Esophagus squamous epithelium (tissue), 5 donors: ENCODE measurements around the gene TMCC2. TPM values are rescaled to one million over a fixed set of nuclear protein-coding genes. Genes with fewer than 3 reads are reported as not detected.

Experiments used
- DNase-seq: peaks from one replicate; lab custom pipeline; 2025; lab: John Stamatoyannopoulos, UW
- H3K27ac ChIP-seq, 4 donors: fragments of 200-600 bp; sonication (generic); one replicate each; pipeline ENCODE4 v1.5.1; 2016 to 2019; ENCODE audit warnings: mild to moderate bottlenecking in 1 of 4
- H3K27me3 ChIP-seq, 4 donors: fragments of 200-600 bp; sonication (generic); 1 replicate in 3 of 4; 2 replicates in 1 of 4; pipeline versions ENCODE4 v1.5.1 to v1.6.0; 2017 to 2021; ENCODE audit warnings: antibody characterized with exemption in 1 of 4
- H3K36me3 ChIP-seq, 3 donors: fragments of 200-600 bp; sonication (generic); one replicate each; pipeline ENCODE4 v1.5.1; 2016 to 2019
- H3K4me1 ChIP-seq, 3 donors: fragments of 200-600 bp; sonication (generic); one replicate each; pipeline ENCODE4 v1.5.1; 2017 to 2019
- H3K4me3 ChIP-seq, 4 donors: fragments of 200-600 bp; sonication (generic); 1 replicate in 3 of 4; 2 replicates in 1 of 4; pipeline ENCODE4 v1.5.1; 2016 to 2019; ENCODE audit warnings: mild to moderate bottlenecking in 2 of 4, moderate library complexity in 1 of 4
- H3K9me3 ChIP-seq, 3 donors: fragments of 200-600 bp; sonication (generic); one replicate each; pipeline ENCODE4 v1.5.1; 2016 to 2019
- POLR2A ChIP-seq, 4 donors: fragments of 450-650 bp; IDR thresholded peaks; one replicate each; pipeline ENCODE4 v1.6.1; 2017; ENCODE audit warnings: antibody characterized with exemption in 4 of 4, mild to moderate bottlenecking in 4 of 4, moderate library complexity in 3 of 4
- WGBS, 2 donors: methylation state at CpG; one replicate each; pipeline ENCODE4 v1.1.5; 2018; 5-methylcytosine and 5-hydroxymethylcytosine counted together
- intact Hi-C: fragments of 100-400 bp; cut with DNase I; formaldehyde crosslinking; loops from one replicate; pipeline ENCODE4 v1.15.0; 2022
- total RNA-seq, 4 donors: library from RNA; depleted of rRNA; stranded (reverse); fragments of >200 nt; gene quantifications; one replicate each; pipeline ENCODE4 v1.1.0, GENCODE V29; 2016
- TF ChIP-seq, protein P1 (sequence below), 6 experiments: fragments of 450-650 bp in 4 of 6; fragments of 200-600 bp in 2 of 6; sonication (generic) in 2 of 6; IDR thresholded peaks; one replicate each; pipeline ENCODE4 v1.5.1; 2016 to 2019; ENCODE audit warnings: antibody characterized with exemption in 6 of 6, mild to moderate bottlenecking in 4 of 6, moderate library complexity in 4 of 6
- donor health status: DM: yes; HTN: yes; CAD: no.

Gene TMCC2
- total RNA-seq, 4 donors from 2014 or later: 0.76 to 1.9 (median 0.91) TPM

DNA sequence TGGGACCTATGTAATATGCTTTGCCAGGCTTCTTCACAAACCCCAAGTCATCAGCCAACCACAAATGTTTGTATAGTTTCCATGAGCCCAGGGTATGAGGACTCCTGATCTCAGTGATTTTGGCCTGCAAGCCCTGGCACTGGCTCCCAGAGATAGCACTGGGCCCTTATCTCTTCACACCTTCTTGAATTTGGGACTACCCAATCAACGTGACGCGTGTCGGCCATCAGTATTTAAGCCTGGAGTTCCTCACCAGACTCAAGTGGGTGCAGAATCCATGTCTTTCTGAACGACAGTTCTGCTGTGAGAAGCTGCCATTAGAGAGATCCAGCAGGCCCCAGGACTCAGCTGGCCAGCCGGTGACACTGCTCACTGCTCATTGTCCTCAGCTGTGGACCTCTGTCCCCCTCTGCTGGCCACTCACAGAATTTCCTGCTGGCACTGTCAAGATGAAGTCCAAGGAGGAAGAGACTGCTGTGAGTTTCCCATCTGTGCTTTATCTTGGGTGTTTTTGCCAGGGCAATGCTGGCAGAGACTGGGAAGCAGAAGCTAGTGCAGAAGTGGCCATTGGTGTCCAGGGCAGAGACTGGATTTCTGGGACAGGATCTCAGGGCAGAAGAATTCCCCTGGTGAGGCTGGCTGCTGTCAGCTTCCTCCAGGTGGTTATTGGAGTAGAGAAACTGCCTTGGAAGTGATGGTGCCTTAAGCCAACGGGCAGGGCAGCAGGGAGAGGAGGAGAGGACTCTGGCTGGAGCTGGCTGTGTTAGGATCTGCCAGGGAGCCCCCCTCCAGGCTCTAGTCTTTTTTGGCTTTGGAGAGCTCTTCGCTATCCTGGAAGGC lies 28.4 kb downstream of the TMCC2 start:
- Histone ChIP-seq H3K4me1 (peaks cover 0 to 34% (median 16%) of the 10 kb centered on the region in 3 donors), H3K9me3 (no peaks in the 10 kb centered on the region), H3K27me3 (no peaks in the 10 kb centered on the region), H3K27ac (no peak overlapping the region), H3K36me3 (no peaks in the 10 kb centered on the region), H3K4me3 (no peak overlapping the region)
- intact Hi-C loops: no loop called here
- peak; percentile 38 for DNase-seq
- TF ChIP-seq POLR2A (IDR thresholded peaks at IDR 0.05): no peak
- TF ChIP-seq, protein P1, sequence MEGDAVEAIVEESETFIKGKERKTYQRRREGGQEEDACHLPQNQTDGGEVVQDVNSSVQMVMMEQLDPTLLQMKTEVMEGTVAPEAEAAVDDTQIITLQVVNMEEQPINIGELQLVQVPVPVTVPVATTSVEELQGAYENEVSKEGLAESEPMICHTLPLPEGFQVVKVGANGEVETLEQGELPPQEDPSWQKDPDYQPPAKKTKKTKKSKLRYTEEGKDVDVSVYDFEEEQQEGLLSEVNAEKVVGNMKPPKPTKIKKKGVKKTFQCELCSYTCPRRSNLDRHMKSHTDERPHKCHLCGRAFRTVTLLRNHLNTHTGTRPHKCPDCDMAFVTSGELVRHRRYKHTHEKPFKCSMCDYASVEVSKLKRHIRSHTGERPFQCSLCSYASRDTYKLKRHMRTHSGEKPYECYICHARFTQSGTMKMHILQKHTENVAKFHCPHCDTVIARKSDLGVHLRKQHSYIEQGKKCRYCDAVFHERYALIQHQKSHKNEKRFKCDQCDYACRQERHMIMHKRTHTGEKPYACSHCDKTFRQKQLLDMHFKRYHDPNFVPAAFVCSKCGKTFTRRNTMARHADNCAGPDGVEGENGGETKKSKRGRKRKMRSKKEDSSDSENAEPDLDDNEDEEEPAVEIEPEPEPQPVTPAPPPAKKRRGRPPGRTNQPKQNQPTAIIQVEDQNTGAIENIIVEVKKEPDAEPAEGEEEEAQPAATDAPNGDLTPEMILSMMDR (IDR thresholded peaks at IDR 0.05): peak; percentile 86 to 98 (median 96)
- WGBS, 2 donors: 46 to 52% methylated on average over 5 to 7 of the region's 8 CpGs

DNA sequence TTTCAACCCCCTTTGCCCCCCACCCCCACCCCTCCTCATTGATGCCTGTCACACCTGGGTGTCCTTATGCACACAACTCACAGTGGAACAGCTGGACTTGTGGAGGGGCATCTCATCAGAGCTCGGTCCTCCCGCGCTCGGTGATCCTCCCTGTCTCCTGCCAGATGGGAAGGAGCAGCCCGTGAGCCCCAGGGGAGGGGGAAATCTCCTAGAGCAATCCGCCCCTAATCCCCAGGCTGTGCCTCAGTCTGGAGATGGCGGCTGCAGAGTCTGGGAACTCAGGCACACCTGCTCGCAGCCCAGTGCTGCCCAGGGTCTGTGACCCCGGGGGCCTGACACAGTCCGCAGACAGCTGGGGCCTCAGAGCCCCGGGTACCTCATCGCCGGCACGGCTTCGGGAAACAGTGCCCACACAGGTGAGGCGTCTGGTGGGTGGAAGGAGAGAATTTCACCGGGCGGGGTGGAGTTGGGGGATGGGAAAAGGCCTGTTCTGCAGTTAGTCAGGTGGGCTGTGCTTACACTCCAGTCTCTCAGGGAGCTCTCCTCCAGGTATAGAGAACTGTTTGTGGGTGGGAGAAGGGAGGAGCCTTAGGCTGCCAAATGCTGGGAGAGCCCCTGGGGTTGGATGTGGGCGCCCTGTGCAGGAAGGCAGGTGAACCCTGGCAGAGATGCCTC lies 29.3 kb downstream of the TMCC2 start:
- Histone ChIP-seq H3K4me3 (no peak overlapping the region), H3K4me1 (peaks cover 0 to 38% (median 16%) of the 10 kb centered on the region in 3 donors), H3K9me3 (no peaks in the 10 kb centered on the region), H3K27me3 (no peaks in the 10 kb centered on the region), H3K36me3 (no peaks in the 10 kb centered on the region), H3K27ac (no peak overlapping the region)
- DNase-seq: no peak
- 87 to 100% methylated on average over 2 to 3 of the region's 19 CpGs for WGBS, 2 donors
- TF ChIP-seq, protein P1 (IDR thresholded peaks at IDR 0.05): no peak
- TF ChIP-seq POLR2A (IDR thresholded peaks at IDR 0.05): no peak
- intact Hi-C loops: no loop called here

DNA sequence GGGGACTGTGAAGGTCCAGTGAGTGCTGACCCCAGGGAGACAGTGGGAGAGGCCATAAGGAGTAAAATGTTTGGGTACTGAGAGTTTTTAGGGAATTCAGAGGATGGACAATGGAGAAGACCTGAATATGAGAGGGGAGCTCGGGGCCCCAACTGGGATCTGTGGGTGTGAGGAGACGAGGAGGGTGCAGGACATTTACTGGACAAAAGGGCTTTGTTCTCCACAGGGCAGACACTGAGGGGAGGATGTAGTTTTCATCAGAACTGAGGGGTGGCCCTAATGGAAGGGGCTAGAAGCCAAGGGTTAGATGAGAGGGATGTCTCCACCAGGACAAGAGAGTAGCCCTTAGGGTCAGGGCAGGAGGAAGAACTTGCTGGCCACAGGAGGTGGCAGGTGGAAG lies 30.0 kb downstream of the TMCC2 start:
- Histone ChIP-seq H3K36me3 (no peaks in the 10 kb centered on the region), H3K9me3 (no peaks in the 10 kb centered on the region), H3K4me3 (no peak overlapping the region), H3K27ac (no peak overlapping the region), H3K4me1 (peaks cover 0 to 43% (median 22%) of the 10 kb centered on the region in 3 donors), H3K27me3 (no peaks in the 10 kb centered on the region)
- TF ChIP-seq POLR2A (IDR thresholded peaks at IDR 0.05): no peak
- TF ChIP-seq, protein P1 (IDR thresholded peaks at IDR 0.05): no peak
- no peak for DNase-seq
- WGBS, 2 donors: 79 to 90% methylated on average over 2 of the region's 2 CpGs
- intact Hi-C loops: no loop called here

DNA sequence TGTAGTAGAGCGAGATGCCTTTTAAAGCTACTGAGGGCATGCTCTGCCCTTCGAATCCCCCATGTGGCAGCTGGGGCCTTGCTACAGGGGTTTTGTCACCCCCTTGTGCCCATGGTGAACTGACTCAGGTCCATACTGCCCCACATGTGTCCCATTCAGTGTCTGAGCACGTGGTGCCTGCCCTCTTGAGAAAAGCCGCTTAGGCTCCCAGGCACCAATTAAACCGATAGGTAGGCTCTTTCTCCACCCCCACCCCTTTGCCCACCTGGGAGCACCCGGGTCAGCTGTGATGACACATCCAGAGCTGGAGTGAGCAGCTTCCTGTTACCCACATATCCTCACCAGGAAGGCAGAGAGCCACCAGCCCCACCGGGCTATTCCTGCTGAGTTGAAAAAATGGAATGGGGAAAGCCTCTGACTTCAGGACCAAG lies 30.5 kb downstream of the TMCC2 start:
- Histone ChIP-seq H3K4me3 (no peak overlapping the region), H3K9me3 (no peaks in the 10 kb centered on the region), H3K36me3 (no peaks in the 10 kb centered on the region), H3K27ac (no peak overlapping the region), H3K27me3 (no peaks in the 10 kb centered on the region), H3K4me1 (peaks cover 0 to 43% (median 22%) of the 10 kb centered on the region in 3 donors)
- DNase-seq: no peak
- intact Hi-C loops: no loop called here
- TF ChIP-seq, protein P1 (IDR thresholded peaks at IDR 0.05): no peak
- WGBS, 2 donors: 65 to 100% methylated on average over 1 to 3 of the region's 7 CpGs

DNA sequence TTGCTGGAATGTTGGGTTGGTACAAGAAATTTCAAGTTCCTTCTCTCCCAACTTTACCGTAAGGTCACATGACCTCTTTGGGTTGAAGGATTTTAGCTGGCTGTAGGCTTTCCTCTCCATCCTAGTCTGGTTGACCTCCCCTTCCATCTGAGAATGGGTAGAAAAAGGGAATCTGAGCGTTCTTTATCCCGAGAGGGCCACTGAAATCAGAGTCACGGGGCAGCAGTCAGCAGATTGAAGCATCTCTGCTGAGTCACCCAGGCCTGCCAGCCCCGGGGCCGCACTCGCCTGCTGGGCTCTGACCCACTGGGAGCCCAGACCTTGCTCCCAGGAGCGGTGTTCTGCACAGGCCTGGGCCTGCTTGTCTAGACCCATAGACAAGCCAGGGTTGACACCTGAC lies 31.0 kb downstream of the TMCC2 start:
- Histone ChIP-seq H3K27ac (no peak overlapping the region), H3K9me3 (no peaks in the 10 kb centered on the region), H3K27me3 (no peaks in the 10 kb centered on the region), H3K4me1 (peaks cover 0 to 43% (median 22%) of the 10 kb centered on the region in 3 donors), H3K4me3 (no peak overlapping the region), H3K36me3 (no peaks in the 10 kb centered on the region)
- no peak for DNase-seq
- WGBS, 2 donors: 34 to 45% methylated on average over 2 to 8 of the region's 8 CpGs
- intact Hi-C loops: no loop called here
- TF ChIP-seq, protein P1 (IDR thresholded peaks at IDR 0.05): no peak
- TF ChIP-seq POLR2A (IDR thresholded peaks at IDR 0.05): no peak
